Type B pancreatic cell (in vitro differentiated cells): ENCODE measurements around the gene DNAJB13. TPM values are rescaled to one million over a fixed set of nuclear protein-coding genes. Genes with fewer than 3 reads are reported as not detected.

Experiments
- DNase-seq: peaks from one replicate; pipeline ENCODE4 v3.0.0; 2021; ENCODE audit warnings: mixed read lengths; ENCODE audit not compliant: unreplicated experiment; ENCODE audit errors: extremely low spot score
- H3K27ac Mint-ChIP-seq: 2 replicates; pipeline ENCODE4 v1.8.0; 2021; ENCODE audit warnings: mild to moderate bottlenecking, mixed read lengths
- H3K27me3 Mint-ChIP-seq: 2 replicates; pipeline ENCODE4 v1.8.0; 2021; ENCODE audit warnings: mixed read lengths
- H3K36me3 Mint-ChIP-seq: 2 replicates; pipeline ENCODE4 v1.8.0; 2021; ENCODE audit warnings: mixed read lengths
- H3K4me1 Mint-ChIP-seq: one replicate; pipeline ENCODE4 v1.8.0; 2021; ENCODE audit warnings: mixed read lengths; ENCODE audit not compliant: unreplicated experiment
- H3K4me3 Mint-ChIP-seq: 2 replicates; pipeline ENCODE4 v1.8.0; 2021; ENCODE audit warnings: mild to moderate bottlenecking, mixed read lengths
- H3K9me3 Mint-ChIP-seq: 2 replicates; pipeline ENCODE4 v1.8.0; 2021; ENCODE audit warnings: mixed read lengths
- total RNA-seq: library from RNA; stranded (reverse); gene quantifications from 2 replicates; pipeline ENCODE4 v1.2.1, GENCODE V29; 2021; ENCODE audit warnings: low replicate concordance
- TF ChIP-seq, protein P1 (sequence below): fragments of 200-600 bp; sonication (generic); conservative IDR thresholded peaks from 2 replicates; pipeline ENCODE4 v1.5.0; 2021; ENCODE audit warnings: antibody characterized with exemption, mild to moderate bottlenecking

DNAJB13 gene
- total RNA-seq, 1 donor from 2014 or later: 2.8 TPM

DNA sequence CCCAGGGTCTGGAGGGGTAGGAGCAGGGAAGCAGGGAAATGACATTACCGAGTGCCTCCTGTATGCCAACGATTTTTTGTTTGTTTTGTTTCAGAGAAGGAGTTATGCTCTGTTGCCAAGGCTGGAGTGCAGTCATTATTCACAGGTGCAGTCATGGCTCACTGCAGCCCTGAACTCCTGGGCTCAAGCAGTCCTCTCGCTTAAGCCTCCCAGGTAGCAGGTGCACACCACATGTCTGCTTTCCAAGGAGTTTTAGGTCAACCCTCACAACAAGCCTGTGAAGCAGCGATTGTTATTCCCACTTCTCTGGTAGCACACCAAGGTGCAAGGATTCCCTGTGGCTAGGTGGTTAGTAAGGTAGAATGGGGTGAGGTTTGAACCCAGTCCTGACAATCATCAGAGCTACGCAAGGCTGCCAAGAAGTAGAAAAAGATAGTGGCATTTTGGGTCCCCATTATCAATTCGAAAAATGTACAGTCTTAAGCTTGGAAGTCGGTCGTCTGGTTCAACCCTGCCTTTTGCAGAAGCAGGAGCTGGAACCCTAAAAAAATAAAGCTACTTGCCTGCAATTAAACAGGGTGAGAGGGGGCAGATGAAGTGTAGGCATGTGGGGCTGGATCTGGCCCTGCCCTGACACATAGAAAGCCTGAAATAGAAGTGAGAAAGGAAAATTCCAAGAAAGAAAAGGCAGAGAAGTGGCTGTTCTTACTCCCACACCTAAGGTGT is 48.9 kb downstream of the DNAJB13 start:
- no peak for DNase-seq
- Mint-ChIP-seq H3K27me3 (no peaks in the 10 kb centered on the region), H3K4me3 (no peak overlapping the region), H3K27ac (no peak overlapping the region), H3K4me1 (no peaks in the 10 kb centered on the region), H3K36me3 (peaks cover 7% of the 10 kb centered on the region), H3K9me3 (no peaks in the 10 kb centered on the region)
- TF ChIP-seq, protein P1, sequence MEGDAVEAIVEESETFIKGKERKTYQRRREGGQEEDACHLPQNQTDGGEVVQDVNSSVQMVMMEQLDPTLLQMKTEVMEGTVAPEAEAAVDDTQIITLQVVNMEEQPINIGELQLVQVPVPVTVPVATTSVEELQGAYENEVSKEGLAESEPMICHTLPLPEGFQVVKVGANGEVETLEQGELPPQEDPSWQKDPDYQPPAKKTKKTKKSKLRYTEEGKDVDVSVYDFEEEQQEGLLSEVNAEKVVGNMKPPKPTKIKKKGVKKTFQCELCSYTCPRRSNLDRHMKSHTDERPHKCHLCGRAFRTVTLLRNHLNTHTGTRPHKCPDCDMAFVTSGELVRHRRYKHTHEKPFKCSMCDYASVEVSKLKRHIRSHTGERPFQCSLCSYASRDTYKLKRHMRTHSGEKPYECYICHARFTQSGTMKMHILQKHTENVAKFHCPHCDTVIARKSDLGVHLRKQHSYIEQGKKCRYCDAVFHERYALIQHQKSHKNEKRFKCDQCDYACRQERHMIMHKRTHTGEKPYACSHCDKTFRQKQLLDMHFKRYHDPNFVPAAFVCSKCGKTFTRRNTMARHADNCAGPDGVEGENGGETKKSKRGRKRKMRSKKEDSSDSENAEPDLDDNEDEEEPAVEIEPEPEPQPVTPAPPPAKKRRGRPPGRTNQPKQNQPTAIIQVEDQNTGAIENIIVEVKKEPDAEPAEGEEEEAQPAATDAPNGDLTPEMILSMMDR: no peak

DNA sequence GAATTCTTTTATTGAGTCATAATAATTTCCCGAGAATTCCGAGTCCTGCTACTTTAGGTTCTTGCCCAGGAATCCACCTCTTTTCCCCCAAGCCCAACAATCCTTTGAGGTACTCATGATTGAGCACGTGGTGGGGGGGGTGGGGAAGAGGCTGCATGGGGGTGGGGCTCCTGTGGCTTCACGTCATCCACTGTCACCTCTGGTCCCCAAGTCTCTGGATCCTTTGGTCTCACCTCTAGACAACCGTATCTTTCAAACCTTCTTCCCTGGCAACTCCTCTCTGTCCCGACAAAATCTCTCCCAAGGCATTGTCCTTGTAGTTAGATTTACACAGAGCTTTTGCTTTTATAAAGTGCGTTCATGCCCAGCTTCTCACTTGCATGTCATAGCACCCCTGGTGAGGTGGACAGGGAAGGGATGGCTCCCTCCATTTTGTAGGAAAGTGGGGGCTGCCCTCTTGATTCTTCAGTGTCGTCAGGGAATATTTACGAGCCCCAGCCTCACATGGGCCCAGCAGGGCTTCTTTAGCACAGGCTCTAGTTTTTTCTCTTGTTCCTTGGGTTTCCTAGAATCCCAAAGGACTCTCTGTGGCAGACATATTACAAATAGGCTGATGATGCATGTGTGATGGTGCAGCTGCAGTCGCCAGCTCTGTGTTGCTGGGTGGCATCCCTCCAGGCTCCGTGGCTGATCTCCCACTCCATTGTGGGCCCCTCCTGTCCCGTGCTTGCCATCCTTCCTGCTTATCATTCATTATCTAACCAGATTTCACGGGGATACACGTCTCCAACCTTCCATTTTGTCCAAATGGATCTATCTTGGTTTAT is 49.7 kb downstream of the DNAJB13 start:
- Mint-ChIP-seq H3K9me3 (no peaks in the 10 kb centered on the region), H3K4me1 (no peaks in the 10 kb centered on the region), H3K36me3 (peaks cover 7% of the 10 kb centered on the region), H3K4me3 (no peak overlapping the region), H3K27me3 (no peaks in the 10 kb centered on the region), H3K27ac (no peak overlapping the region)
- DNase-seq: no peak
- TF ChIP-seq, protein P1: no peak

DNA sequence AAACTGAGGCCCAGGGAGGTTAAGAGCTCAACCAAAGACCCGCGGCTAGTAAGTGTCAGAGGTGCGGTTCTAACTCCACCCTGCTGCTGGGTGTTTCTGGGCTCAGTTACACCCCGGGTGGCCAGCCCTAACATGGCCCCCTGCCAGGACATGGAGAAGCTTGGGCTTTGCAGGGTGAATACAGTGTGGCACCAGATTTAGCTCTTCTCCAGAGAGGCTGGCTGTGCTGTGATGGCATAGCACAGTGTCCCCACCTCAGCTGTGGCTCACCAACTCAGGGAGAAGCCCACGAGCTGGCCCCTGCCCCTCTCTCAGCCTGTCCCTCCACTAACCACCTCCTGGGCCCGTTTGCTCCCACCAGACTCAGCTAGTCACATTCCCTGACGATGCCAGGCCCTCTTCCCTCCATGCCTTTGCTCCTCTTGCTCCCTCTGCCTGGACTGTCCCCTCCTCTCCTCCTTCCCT is 51.0 kb downstream of the DNAJB13 start:
- Mint-ChIP-seq H3K4me3 (no peak overlapping the region), H3K27ac (no peak overlapping the region)

DNA sequence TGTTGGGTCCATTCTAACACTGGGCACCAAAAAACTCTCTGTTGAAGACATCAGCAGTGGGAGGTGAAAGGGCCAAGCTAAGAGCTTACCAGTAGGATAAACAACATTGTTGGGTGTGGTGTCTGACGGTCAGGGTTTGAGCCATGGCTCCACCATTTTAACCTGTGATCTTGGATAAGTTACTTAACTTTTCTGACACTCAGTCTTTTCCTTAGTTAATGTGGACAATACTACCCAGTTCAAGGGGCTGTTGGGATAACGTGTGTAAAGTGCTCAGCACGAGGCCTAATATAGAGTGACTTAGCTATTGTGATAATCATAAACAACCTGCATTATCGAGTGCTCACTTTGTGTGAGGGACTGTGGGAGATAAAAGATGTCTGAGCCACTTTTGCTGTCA is 52.0 kb downstream of the DNAJB13 start:
- TF ChIP-seq, protein P1: no peak
- Mint-ChIP-seq H3K9me3 (no peaks in the 10 kb centered on the region), H3K36me3 (peaks cover 7% of the 10 kb centered on the region), H3K4me3 (no peak overlapping the region), H3K27me3 (no peaks in the 10 kb centered on the region), H3K27ac (no peak overlapping the region), H3K4me1 (no peaks in the 10 kb centered on the region)
- no peak for DNase-seq

More for the DNA sequence above, 51.0 kb downstream of the DNAJB13 start:
- H3K27me3 Mint-ChIP-seq: no peaks in the 10 kb centered on the region
- DNase-seq: no peak
- no peaks in the 10 kb centered on the region for H3K4me1 Mint-ChIP-seq
- TF ChIP-seq, protein P1: no peak
- peaks cover 7% of the 10 kb centered on the region for H3K36me3 Mint-ChIP-seq
- no peaks in the 10 kb centered on the region for H3K9me3 Mint-ChIP-seq

DNA sequence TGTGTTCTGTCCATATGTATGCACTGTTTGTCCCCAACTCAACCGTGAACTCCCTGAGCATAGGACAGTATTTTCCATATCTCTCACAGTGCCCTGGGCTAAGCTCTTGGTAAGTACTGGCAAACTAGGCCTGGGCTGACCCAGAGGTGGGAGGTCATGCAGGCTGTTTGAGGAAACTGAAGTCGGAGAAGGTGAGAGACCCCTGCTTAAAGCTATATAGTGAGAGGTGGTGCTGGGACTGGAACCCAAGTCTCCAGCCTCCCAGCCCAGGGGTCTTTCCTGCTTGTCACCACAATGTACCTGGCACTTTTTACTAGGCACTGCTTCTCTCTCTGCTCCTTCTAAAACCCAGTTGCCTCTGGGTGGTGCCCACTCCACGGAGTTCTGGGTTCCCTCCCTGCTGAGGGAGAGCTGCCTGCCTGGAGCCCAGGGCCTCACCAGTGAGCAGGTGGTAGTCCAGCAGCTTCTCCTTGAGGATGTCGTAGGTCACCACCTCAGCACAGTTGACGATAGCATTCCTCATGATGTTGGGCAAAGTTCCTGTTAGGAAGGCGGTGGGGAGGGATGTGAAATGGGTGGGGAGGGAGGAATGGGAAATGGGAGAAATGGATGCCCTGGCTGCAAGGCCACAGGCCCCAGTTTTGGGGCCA is 53.3 kb downstream of the DNAJB13 start:
- H3K4me3 Mint-ChIP-seq: no peak overlapping the region
- no peak overlapping the region for H3K27ac Mint-ChIP-seq
- TF ChIP-seq, protein P1: no peak
- H3K36me3 Mint-ChIP-seq: peaks cover 7% of the 10 kb centered on the region
- H3K4me1 Mint-ChIP-seq: peaks cover 6% of the 10 kb centered on the region
- no peak for DNase-seq
- H3K9me3 Mint-ChIP-seq: no peaks in the 10 kb centered on the region
- H3K27me3 Mint-ChIP-seq: no peaks in the 10 kb centered on the region
